SW480 (cell line): Measurements from ENCODE around the gene KLHL36.

Source experiments
- DNase-seq: peaks from one replicate; pipeline ENCODE4 v3.0.0-alpha.2; 2016; ENCODE audit warnings: low spot score

Gene KLHL36

GRCh38 chr16:84647828-84648594 lies at the start of gene KLHL36:
TSS of gene KLHL36 (plus strand) at chr16:84648511. CDS start at chr16:84650868, 2,357 bp downstream.
- peak; percentile 3 for DNase-seq

GRCh38 chr16:84599521-84600202 lies 48.6 kb upstream of the KLHL36 start:
- peak; percentile 20 for DNase-seq

GRCh38 chr16:84600343-84601229 lies 47.7 kb upstream of the KLHL36 start:
- no peak for DNase-seq

GRCh38 chr16:84603140-84603816 lies 45.0 kb upstream of the KLHL36 start:
- DNase-seq = no peak

GRCh38 chr16:84603940-84604339 lies 44.4 kb upstream of the KLHL36 start:
- no peak for DNase-seq

GRCh38 chr16:84604477-84605013 lies 43.8 kb upstream of the KLHL36 start:
- DNase-seq = no peak

- no peak for DNase-seq
Observed at GRCh38 chr16:84605339-84605848, 42.9 kb upstream of the KLHL36 start.

- no peak for DNase-seq
Observed at GRCh38 chr16:84606081-84606875, 42.0 kb upstream of the KLHL36 start.

GRCh38 chr16:84607061-84607460 lies 41.2 kb upstream of the KLHL36 start:
- DNase-seq = no peak

GRCh38 chr16:84607694-84608093 lies 40.6 kb upstream of the KLHL36 start:
- no peak for DNase-seq

GRCh38 chr16:84608282-84608681 lies 40.0 kb upstream of the KLHL36 start:
- DNase-seq = no peak

GRCh38 chr16:84609563-84610177 lies 38.6 kb upstream of the KLHL36 start:
- DNase-seq = no peak

- no peak for DNase-seq
Observed at GRCh38 chr16:84610376-84610775, 37.9 kb upstream of the KLHL36 start.

- DNase-seq = no peak
Observed at GRCh38 chr16:84611041-84611440, 37.3 kb upstream of the KLHL36 start.

- DNase-seq = no peak
Observed at GRCh38 chr16:84612686-84613085, 35.6 kb upstream of the KLHL36 start.

- DNase-seq = no peak
Observed at GRCh38 chr16:84613408-84614072, 34.8 kb upstream of the KLHL36 start.

- DNase-seq = no peak
Observed at GRCh38 chr16:84614073-84614459, 34.2 kb upstream of the KLHL36 start.

GRCh38 chr16:84614623-84614967 lies 33.7 kb upstream of the KLHL36 start:
- DNase-seq = no peak

GRCh38 chr16:84614968-84615813 lies 33.1 kb upstream of the KLHL36 start:
- DNase-seq = no peak
